GM19099 (cell line): ENCODE measurements around the gene CDYL2.

Source experiments
- POLR2A ChIP-seq: IDR thresholded peaks from 3 replicates; pipeline ENCODE4 v1.6.1; 2011; ENCODE audit warnings: low read depth; ENCODE audit not compliant: insufficient read length; ENCODE audit errors: extremely low read depth

CDYL2 gene

DNA sequence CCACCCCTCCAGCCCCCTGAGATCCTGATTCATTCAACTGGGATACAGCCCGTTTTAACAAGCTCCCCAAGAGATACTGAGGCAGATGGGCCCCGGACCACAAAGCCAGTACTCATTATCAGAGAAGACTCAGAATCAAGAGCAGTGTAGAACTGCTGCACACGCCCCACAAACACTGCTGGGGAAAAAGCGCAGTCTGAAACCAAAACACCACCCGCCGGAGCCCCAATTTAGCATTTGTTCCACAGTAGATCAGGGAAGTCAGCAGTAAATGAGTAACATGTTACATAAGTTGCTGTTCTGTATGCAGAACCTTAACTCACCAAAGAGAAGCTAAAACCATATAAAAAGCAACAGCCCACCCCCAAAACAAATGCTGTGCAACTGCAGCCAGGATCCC, 123.6 kb downstream of the CDYL2 start:
- no peak for TF ChIP-seq POLR2A

GRCh38 chr16:80680046-80680445, 124.4 kb downstream of the CDYL2 start:
- no peak for TF ChIP-seq POLR2A

DNA sequence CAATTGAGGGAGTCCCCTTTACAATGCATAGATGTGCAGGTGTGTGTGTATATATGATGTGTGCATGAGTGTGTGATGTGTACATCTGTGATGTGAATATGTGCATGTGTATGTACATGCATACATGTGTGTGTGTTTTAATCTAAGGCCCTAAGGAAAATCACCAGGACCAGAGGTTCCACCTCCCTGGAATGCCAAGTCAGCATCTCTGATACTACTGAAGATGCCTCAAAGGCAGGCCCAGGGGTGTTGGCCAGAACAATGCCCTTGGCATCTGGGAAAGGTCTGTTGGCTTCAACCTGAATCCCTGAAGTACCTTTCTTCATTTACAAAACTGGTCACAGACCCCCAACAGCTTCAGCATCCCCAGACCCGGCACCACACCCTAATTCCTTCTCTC, 129.5 kb downstream of the CDYL2 start:
- no peak for TF ChIP-seq POLR2A

- no peak for TF ChIP-seq POLR2A
Measured at GRCh38 chr16:80672379-80672778, 132.0 kb downstream of the CDYL2 start.

GRCh38 chr16:80671281-80671849, 133.0 kb downstream of the CDYL2 start:
- TF ChIP-seq POLR2A = no peak

- TF ChIP-seq POLR2A = no peak
Measured at GRCh38 chr16:80670170-80670865, 134.1 kb downstream of the CDYL2 start.

GRCh38 chr16:80669673-80670072, 134.7 kb downstream of the CDYL2 start:
- TF ChIP-seq POLR2A = no peak

GRCh38 chr16:80667925-80668324, 136.5 kb downstream of the CDYL2 start:
- no peak for TF ChIP-seq POLR2A

DNA sequence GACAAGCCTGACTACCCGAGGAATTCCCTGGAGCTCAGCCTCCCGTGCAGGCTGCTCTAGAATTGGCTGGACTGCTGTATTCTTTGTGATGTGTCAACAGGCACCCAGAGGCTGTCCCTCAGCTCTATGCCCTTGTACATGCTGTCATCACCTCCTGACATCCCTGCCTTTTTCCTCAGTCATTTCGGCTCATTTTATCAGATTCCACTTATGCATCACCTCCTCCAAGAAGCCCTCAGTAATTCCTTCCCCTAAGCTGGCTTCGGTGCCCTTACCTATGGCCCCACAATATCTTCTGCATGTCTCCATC, 137.2 kb downstream of the CDYL2 start:
- no peak for TF ChIP-seq POLR2A

GRCh38 chr16:80666378-80667250, 137.8 kb downstream of the CDYL2 start:
- no peak for TF ChIP-seq POLR2A

DNA sequence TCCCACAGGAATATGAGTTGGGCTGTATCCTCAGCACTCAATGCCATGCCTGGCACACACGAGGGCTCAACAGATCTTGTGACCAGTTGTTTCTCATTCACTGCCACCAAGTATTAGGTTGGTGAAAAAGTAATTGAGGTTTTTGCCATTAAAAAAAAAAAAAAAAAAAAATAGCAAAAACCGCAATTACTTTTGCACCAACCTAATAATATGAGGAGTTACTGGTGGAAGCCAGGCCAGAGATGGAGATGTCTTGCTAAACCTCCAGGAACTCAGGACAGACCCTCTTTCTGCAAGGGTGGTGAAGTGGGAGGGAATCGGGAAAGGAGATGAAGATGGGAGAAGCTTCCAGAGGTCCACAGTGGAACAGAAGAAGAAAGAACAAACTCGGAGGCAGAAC, 139.0 kb downstream of the CDYL2 start:
- no peak for TF ChIP-seq POLR2A

GRCh38 chr16:80664786-80665185, 139.6 kb downstream of the CDYL2 start:
- TF ChIP-seq POLR2A = no peak

DNA sequence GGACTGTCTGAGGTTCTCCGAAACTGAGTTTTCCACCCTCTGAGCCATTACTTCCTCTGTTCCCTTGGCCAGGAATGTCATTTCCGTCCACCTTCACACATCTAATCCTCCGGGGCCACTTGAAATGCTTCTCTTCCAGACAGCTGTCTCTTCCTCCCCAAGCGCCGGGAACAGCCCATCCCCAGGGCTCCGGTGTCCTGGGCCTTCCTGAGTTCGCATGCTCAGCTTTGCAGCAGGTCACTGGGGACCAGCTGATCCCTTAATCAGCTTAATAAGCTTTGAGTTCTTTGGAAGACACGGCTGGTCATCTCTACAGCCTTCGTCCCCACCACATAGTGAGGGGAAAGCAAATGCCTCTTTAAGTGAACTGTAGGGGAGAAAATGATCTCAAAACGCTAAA, 140.2 kb downstream of the CDYL2 start:
- no peak for TF ChIP-seq POLR2A

GRCh38 chr16:80663078-80663477, 141.3 kb downstream of the CDYL2 start:
- TF ChIP-seq POLR2A = no peak

GRCh38 chr16:80659865-80660264, 144.5 kb downstream of the CDYL2 start:
- no peak for TF ChIP-seq POLR2A

GRCh38 chr16:80656711-80657150, 147.7 kb downstream of the CDYL2 start:
- TF ChIP-seq POLR2A = peak; percentile 17
